NT2/D1 (cell line): ENCODE results near the gene EID2B.

Experiments
- SUZ12 ChIP-seq: IDR thresholded peaks from 2 replicates; pipeline ENCODE4 v1.6.1; 2011; ENCODE audit not compliant: insufficient read length, insufficient read depth; ENCODE audit errors: extremely low read depth
- YY1 ChIP-seq: IDR thresholded peaks from 2 replicates; pipeline ENCODE4 v1.6.1; 2011; ENCODE audit not compliant: insufficient read length, insufficient read depth
- ZNF274 ChIP-seq: IDR thresholded peaks from 2 replicates; pipeline ENCODE4 v1.6.1; 2011; ENCODE audit warnings: mild to moderate bottlenecking, low read depth, low read length

DNA sequence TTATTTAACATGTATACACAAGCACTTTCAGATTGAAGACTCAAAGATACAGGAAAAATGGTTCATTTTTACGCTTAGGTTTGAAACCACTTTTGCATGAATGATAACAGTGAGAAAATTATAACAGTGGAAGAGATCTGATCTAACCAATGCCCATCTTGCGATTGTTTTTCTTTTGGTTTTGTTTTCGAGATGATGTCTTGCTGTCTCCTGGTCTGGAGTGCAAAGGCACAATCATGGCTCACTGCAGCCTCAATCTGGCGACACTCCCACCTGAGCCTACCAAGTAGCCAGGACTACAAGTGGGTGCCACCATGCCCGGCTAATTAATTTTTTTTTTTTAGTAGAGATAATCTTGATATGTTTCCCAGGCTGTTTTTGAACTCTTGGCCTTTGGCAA, 17.5 kb upstream of the EID2B start:
- TF ChIP-seq ZNF274 (no peak), YY1 (no peak), SUZ12 (no peak)
